Measurements from ENCODE around the gene TMCC3. TPM values are rescaled to one million over a fixed set of nuclear protein-coding genes. Genes with fewer than 3 reads are reported as not detected.

The TMCC3 gene
- total RNA-seq, 2 experiments from 2014 or later, result 5.7 to 9.4 TPM

DNA sequence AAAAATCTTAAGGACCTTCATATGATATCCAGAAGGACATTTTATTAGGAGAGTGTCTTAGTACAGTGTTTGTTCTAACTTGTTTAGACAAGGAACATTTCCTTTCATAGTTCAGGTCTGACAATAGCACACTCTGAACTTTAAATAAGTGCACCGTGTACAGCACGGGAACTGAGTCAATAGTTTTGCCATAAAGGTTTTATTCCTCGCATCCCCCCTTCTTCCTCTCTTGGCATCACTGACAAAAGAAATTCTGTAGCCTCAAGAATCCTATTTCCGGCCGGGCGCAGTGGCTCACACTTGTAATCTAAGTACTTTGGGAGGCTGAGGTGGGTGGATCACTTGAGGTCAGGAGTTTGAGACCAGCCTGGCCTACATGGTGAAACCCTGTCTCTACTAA is 58.3 kb downstream of the TMCC3 start:
- no peak overlapping the region for H3K4me2 ChIP-seq (ENCODE audit: low read length)
- H3K27ac ChIP-seq (ENCODE audit: low read depth, low read length, poor library complexity, severe bottlenecking), result no peak overlapping the region
- H3K4me1 ChIP-seq (ENCODE audit: insufficient read depth, low read length, poor library complexity, severe bottlenecking), result no peaks in the 10 kb centered on the region
- no peaks in the 10 kb centered on the region for H4K20me1 ChIP-seq (ENCODE audit: insufficient read depth, low read length)
- H3K9me3 ChIP-seq (ENCODE audit: low read length), result no peaks in the 10 kb centered on the region
- POLR2A ChIA-PET, result interaction anchor here (0.7 kb wide), 1 partner anchor 223 kb away, joined by 3 read pairs; no protein-coding TSS in a partner anchor
- CTCF ChIA-PET (ENCODE audit: unreplicated experiment), result no interaction called here
- no peaks in the 10 kb centered on the region for H3K79me2 ChIP-seq (ENCODE audit: insufficient read depth, low read depth, low read length)
- intact Hi-C loops (cut with micrococcal nuclease; ENCODE audit: unreplicated experiment), result no loop called here
- no peaks in the 10 kb centered on the region for H3K36me3 ChIP-seq (ENCODE audit: insufficient read depth, low read length)
- DNase-seq (ENCODE audit: low spot score), result no peak
- H2AFZ ChIP-seq (ENCODE audit: low read length), result no peak overlapping the region
- BruUV-seq (replicated peaks), result no TSS peak
- no peaks in the 10 kb centered on the region for H3K9me2 ChIP-seq (ENCODE audit: insufficient read depth, low read length)
- TF ChIP-seq, protein P1, sequence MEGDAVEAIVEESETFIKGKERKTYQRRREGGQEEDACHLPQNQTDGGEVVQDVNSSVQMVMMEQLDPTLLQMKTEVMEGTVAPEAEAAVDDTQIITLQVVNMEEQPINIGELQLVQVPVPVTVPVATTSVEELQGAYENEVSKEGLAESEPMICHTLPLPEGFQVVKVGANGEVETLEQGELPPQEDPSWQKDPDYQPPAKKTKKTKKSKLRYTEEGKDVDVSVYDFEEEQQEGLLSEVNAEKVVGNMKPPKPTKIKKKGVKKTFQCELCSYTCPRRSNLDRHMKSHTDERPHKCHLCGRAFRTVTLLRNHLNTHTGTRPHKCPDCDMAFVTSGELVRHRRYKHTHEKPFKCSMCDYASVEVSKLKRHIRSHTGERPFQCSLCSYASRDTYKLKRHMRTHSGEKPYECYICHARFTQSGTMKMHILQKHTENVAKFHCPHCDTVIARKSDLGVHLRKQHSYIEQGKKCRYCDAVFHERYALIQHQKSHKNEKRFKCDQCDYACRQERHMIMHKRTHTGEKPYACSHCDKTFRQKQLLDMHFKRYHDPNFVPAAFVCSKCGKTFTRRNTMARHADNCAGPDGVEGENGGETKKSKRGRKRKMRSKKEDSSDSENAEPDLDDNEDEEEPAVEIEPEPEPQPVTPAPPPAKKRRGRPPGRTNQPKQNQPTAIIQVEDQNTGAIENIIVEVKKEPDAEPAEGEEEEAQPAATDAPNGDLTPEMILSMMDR (conservative IDR thresholded peaks at IDR 0.05; ENCODE audit: low read length), result no peak
- TF ChIP-seq EZH2phosphoT487 (IDR thresholded peaks at IDR 0.05; ENCODE audit: borderline replicate concordance, low read depth, low read length), result no peak
- no peak overlapping the region for H3K4me3 ChIP-seq (ENCODE audit: low read depth, low read length, poor library complexity, severe bottlenecking)

DNA sequence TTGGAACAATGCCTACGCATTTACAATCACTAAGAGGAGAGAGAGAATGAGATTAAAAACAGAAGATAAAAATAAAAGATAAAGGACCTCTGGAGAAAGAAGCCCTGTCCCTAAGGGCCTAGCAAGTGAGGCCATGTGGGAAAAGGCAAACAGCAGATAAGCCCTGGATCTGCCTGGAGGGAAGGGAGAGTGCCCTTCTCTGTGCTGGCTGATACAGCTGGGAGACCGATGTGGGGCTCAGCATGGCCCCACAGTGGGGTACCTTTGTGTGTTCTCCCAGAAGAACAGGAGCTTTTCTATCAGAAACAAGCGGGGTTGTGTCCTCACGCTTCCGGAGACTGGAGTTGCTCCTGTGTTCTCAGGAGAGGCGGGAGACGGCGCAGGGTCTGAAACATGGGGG is 59.9 kb downstream of the TMCC3 start:
- Histone ChIP-seq H3K9me3 (ENCODE audit: low read length) (no peaks in the 10 kb centered on the region), H3K79me2 (ENCODE audit: insufficient read depth, low read depth, low read length) (no peaks in the 10 kb centered on the region), H3K4me1 (ENCODE audit: insufficient read depth, low read length, poor library complexity, severe bottlenecking) (peaks cover 10% of the 10 kb centered on the region), H2AFZ (ENCODE audit: low read length) (no peak overlapping the region), H3K4me2 (ENCODE audit: low read length) (no peak overlapping the region), H3K36me3 (ENCODE audit: insufficient read depth, low read length) (no peaks in the 10 kb centered on the region), H3K27ac (ENCODE audit: low read depth, low read length, poor library complexity, severe bottlenecking) (no peak overlapping the region), H3K9me2 (ENCODE audit: insufficient read depth, low read length) (no peaks in the 10 kb centered on the region), H4K20me1 (ENCODE audit: insufficient read depth, low read length) (no peaks in the 10 kb centered on the region), H3K4me3 (ENCODE audit: low read depth, low read length, poor library complexity, severe bottlenecking) (no peak overlapping the region)
- POLR2A ChIA-PET, result interaction anchor here (0.6 to 0.7 kb wide), 3 partner anchors 8 to 442 kb away, joined by 3 to 4 read pairs (median 4); no protein-coding TSS in a partner anchor
- BruUV-seq (replicated peaks), result no TSS peak
- no peak for TF ChIP-seq EZH2phosphoT487 (IDR thresholded peaks at IDR 0.05; ENCODE audit: borderline replicate concordance, low read depth, low read length)
- TF ChIP-seq, protein P1 (conservative IDR thresholded peaks at IDR 0.05; ENCODE audit: low read length), result no peak
- DNase-seq (ENCODE audit: low spot score), result no peak
- intact Hi-C loops (cut with micrococcal nuclease; ENCODE audit: unreplicated experiment), result no loop called here
- CTCF ChIA-PET (ENCODE audit: unreplicated experiment), result no interaction called here

DNA sequence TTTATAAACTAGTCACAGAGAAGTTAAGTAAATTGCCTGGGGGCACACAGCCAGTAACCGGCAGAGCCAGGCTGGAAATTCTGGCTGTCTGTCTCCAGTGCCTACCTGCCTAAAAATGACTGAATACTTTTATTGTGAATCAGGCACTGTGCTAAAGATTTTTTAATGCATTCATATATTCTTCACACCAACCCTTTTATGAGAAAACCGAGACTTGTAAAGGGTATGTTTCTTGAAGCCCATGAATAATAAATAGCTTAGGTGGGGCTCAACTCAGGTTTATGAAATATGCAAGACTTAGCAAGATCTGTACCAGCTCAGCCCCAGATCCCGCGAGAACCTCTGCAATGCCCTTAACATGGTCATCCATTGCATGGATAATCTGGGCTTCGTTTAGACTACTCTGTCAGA is 60.8 kb downstream of the TMCC3 start:
- no peak for TF ChIP-seq EZH2phosphoT487 (IDR thresholded peaks at IDR 0.05; ENCODE audit: borderline replicate concordance, low read depth, low read length)
- TF ChIP-seq, protein P1 (conservative IDR thresholded peaks at IDR 0.05; ENCODE audit: low read length), result no peak
- H3K9me2 ChIP-seq (ENCODE audit: insufficient read depth, low read length), result no peaks in the 10 kb centered on the region
- intact Hi-C loops (cut with micrococcal nuclease; ENCODE audit: unreplicated experiment), result no loop called here
- H3K27ac ChIP-seq (ENCODE audit: low read depth, low read length, poor library complexity, severe bottlenecking), result no peak overlapping the region
- ChIA-PET CTCF (ENCODE audit: unreplicated experiment) (no interaction called here), POLR2A (interaction anchor here (0.6 kb wide), 2 partner anchors 288 to 909 kb away, joined by 3 read pairs; no protein-coding TSS in a partner anchor)
- no peak overlapping the region for H3K4me2 ChIP-seq (ENCODE audit: low read length)
- no peak for DNase-seq (ENCODE audit: low spot score)
- H4K20me1 ChIP-seq (ENCODE audit: insufficient read depth, low read length), result no peaks in the 10 kb centered on the region
- no peaks in the 10 kb centered on the region for H3K79me2 ChIP-seq (ENCODE audit: insufficient read depth, low read depth, low read length)
- H3K4me1 ChIP-seq (ENCODE audit: insufficient read depth, low read length, poor library complexity, severe bottlenecking), result peaks cover 12% of the 10 kb centered on the region
- H2AFZ ChIP-seq (ENCODE audit: low read length), result no peak overlapping the region
- no peak overlapping the region for H3K4me3 ChIP-seq (ENCODE audit: low read depth, low read length, poor library complexity, severe bottlenecking)
- BruUV-seq (replicated peaks), result no TSS peak
- H3K9me3 ChIP-seq (ENCODE audit: low read length), result no peaks in the 10 kb centered on the region
- no peaks in the 10 kb centered on the region for H3K36me3 ChIP-seq (ENCODE audit: insufficient read depth, low read length)

Measured in OCI-LY7 (cell line).